Keratinocyte (primary cell): ENCODE results near the gene HEPACAM. TPM values are rescaled to one million over a fixed set of nuclear protein-coding genes. Genes with fewer than 3 reads are reported as not detected.

Source experiments
- DNase-seq: peaks from one replicate; pipeline ENCODE4 v3.0.0-alpha.2; 2011; ENCODE audit warnings: low read depth, missing footprints, low spot score
- FAIRE-seq: peaks from 2 replicates; lab custom pipeline; 2011; peaks lifted over from hg19 to GRCh38; lab: Jason Lieb, UNC
- H2AFZ ChIP-seq: 2 replicates; pipeline ENCODE4 v1.6.0; 2012; ENCODE audit warnings: low read length, control low read depth, inconsistent platforms; ENCODE audit not compliant: control insufficient read depth
- H3K27ac ChIP-seq: 2 replicates; pipeline ENCODE4 v1.5.1; 2011; ENCODE audit warnings: low read length; ENCODE audit not compliant: control insufficient read depth, insufficient read depth
- H3K27me3 ChIP-seq: 3 replicates; pipeline ENCODE4 v1.6.0; 2011; ENCODE audit warnings: low read length; ENCODE audit not compliant: control insufficient read depth, insufficient read depth; ENCODE audit errors: extremely low read depth
- H3K36me3 ChIP-seq, 2 experiments: 2 replicates in 1 of 2; 3 replicates in 1 of 2; pipeline ENCODE4 v1.5.1; 2011; ENCODE audit warnings: low read length in 2 of 2, mild to moderate bottlenecking in 1 of 2; ENCODE audit not compliant: control insufficient read depth in 2 of 2, insufficient read depth in 2 of 2; ENCODE audit errors: extremely low read depth in 1 of 2
- H3K4me1 ChIP-seq: 3 replicates; pipeline ENCODE4 v1.5.1; 2011; ENCODE audit warnings: low read length; ENCODE audit not compliant: control insufficient read depth, insufficient read depth; ENCODE audit errors: extremely low read depth
- H3K4me2 ChIP-seq: 3 replicates; pipeline ENCODE4 v1.6.0; 2011; ENCODE audit warnings: low read depth, low read length; ENCODE audit not compliant: control insufficient read depth, insufficient read depth; ENCODE audit errors: extremely low read depth
- H3K4me3 ChIP-seq, 3 experiments: fragments of 200-600 bp in 1 of 3; sonication (generic) in 1 of 3; 2 replicates in 2 of 3; 3 replicates in 1 of 3; pipeline ENCODE4 v1.5.1; 2011 to 2016; ENCODE audit warnings: low read length in 3 of 3, mild to moderate bottlenecking in 3 of 3, control low read depth in 2 of 3, inconsistent platforms in 1 of 3, low read depth in 1 of 3, mixed read lengths in 1 of 3, mixed run types in 1 of 3, moderate library complexity in 1 of 3; ENCODE audit not compliant: control insufficient read depth in 2 of 3, insufficient read depth in 2 of 3; ENCODE audit errors: extremely low read depth in 1 of 3
- H3K79me2 ChIP-seq: 2 replicates; pipeline ENCODE4 v1.6.0; 2012; ENCODE audit warnings: low read length; ENCODE audit not compliant: control insufficient read depth, insufficient read depth
- H3K9ac ChIP-seq: 3 replicates; pipeline ENCODE4 v1.6.0; 2011; ENCODE audit warnings: low read length; ENCODE audit not compliant: control insufficient read depth, insufficient read depth; ENCODE audit errors: extremely low read depth
- H3K9me1 ChIP-seq: 3 replicates; pipeline ENCODE4 v1.6.0; 2011; ENCODE audit warnings: low read length; ENCODE audit not compliant: control insufficient read depth, insufficient read depth; ENCODE audit errors: extremely low read depth
- H3K9me3 ChIP-seq: 2 replicates; pipeline ENCODE4 v1.5.1; 2012; ENCODE audit warnings: low read depth, low read length; ENCODE audit not compliant: control insufficient read depth
- H4K20me1 ChIP-seq: 3 replicates; pipeline ENCODE4 v1.6.0; 2011; ENCODE audit warnings: low read length; ENCODE audit not compliant: control insufficient read depth, insufficient read depth; ENCODE audit errors: extremely low read depth
- CTCF ChIP-seq, 3 experiments: IDR thresholded peaks in 1 of 3; conservative IDR thresholded peaks in 1 of 3; optimal IDR thresholded peaks in 1 of 3; 2 replicates in 2 of 3; 3 replicates in 1 of 3; pipeline versions ENCODE3 to v1.5.1; 2011; ENCODE audit warnings: low read length in 3 of 3, mild to moderate bottlenecking in 3 of 3, moderate library complexity in 2 of 3, control low read depth in 1 of 3, inconsistent platforms in 1 of 3; ENCODE audit not compliant: insufficient read depth in 2 of 3; ENCODE audit errors: extremely low read depth in 1 of 3
- EZH2 ChIP-seq: IDR thresholded peaks from one replicate; pipeline ENCODE4 v1.6.1; 2012; ENCODE audit warnings: inconsistent platforms, mild to moderate bottlenecking, low read length, moderate library complexity
- dilution Hi-C: fragments of 300-500 bp; cut with MboI; formaldehyde crosslinking; loops from one replicate; pipeline ENCODE4 v1.7.0; 2020; ENCODE audit warnings: low sequenced_read_pairs; ENCODE audit not compliant: extremely low pct_ligation_motif_present
- polyA plus RNA-seq, 5 experiments: library from polyadenylated mRNA; depleted of rRNA in 3 of 5; stranded (reverse) in 3 of 5; stranded (forward) in 1 of 5; unstranded in 1 of 5; fragments of >200 nt; gene quantifications; 1 replicate in 1 of 5; 2 replicates in 3 of 5; 3 replicates in 1 of 5; pipeline versions ENCODE4 v1.2.1 to v1.2.3, GENCODE V29; 2011 to 2012; ENCODE audit warnings: missing spikeins in 2 of 5, low read depth in 1 of 5, low replicate concordance in 1 of 5

Gene HEPACAM
- polyA plus RNA-seq, 1 donor (not counting 4 experiments of a cell fraction or from before 2014, with no cell fraction given) = not detected

- no peaks in the 10 kb centered on the region for H3K79me2 ChIP-seq
- H3K36me3 ChIP-seq = no peaks in the 10 kb centered on the region
- dilution Hi-C loops = no loop called here
- no peak overlapping the region for H2AFZ ChIP-seq
- FAIRE-seq (no peak), DNase-seq (no peak)
- H3K4me2 ChIP-seq = no peak overlapping the region
- peaks cover 52% of the 10 kb centered on the region for H3K4me1 ChIP-seq
- TF ChIP-seq EZH2 (no peak), CTCF (optimal IDR thresholded peaks at IDR 0.05 in 1 of 3, IDR thresholded peaks at IDR 0.05 in 1 of 3, conservative IDR thresholded peaks at IDR 0.05 in 1 of 3; ENCODE audit: extremely low read depth in 1 of 3, insufficient read depth in 2 of 3, low read length in 3 of 3) (no peak)
- no peaks in the 10 kb centered on the region for H3K27me3 ChIP-seq
- no peaks in the 10 kb centered on the region for H3K9me3 ChIP-seq
- H3K27ac ChIP-seq = no peak overlapping the region
- no peak overlapping the region for H3K9ac ChIP-seq
- H3K4me3 ChIP-seq = no peak overlapping the region
- H3K9me1 ChIP-seq = no peaks in the 10 kb centered on the region
- H4K20me1 ChIP-seq = no peaks in the 10 kb centered on the region
These were observed 40.3 kb downstream of the HEPACAM start for GRCh38 chr11:124895471-124895971.

GRCh38 chr11:124894606-124895430 is 41.0 kb downstream of the HEPACAM start:
- no peak overlapping the region for H2AFZ ChIP-seq

More at GRCh38 chr11:124894606-124895430, 41.0 kb downstream of the HEPACAM start:
- no peaks in the 10 kb centered on the region for H3K79me2 ChIP-seq
- H3K9ac ChIP-seq = no peak overlapping the region
- no peaks in the 10 kb centered on the region for H4K20me1 ChIP-seq
- FAIRE-seq (no peak), DNase-seq (no peak)
- H3K9me3 ChIP-seq = no peaks in the 10 kb centered on the region
- no peak overlapping the region for H3K27ac ChIP-seq
- dilution Hi-C loops = no loop called here
- peaks cover 45% of the 10 kb centered on the region for H3K4me1 ChIP-seq
- H3K27me3 ChIP-seq = no peaks in the 10 kb centered on the region
- no peaks in the 10 kb centered on the region for H3K9me1 ChIP-seq
- H3K36me3 ChIP-seq = no peaks in the 10 kb centered on the region
- H3K4me3 ChIP-seq = no peak overlapping the region
- TF ChIP-seq CTCF (optimal IDR thresholded peaks at IDR 0.05 in 1 of 3, IDR thresholded peaks at IDR 0.05 in 1 of 3, conservative IDR thresholded peaks at IDR 0.05 in 1 of 3; ENCODE audit: extremely low read depth in 1 of 3, insufficient read depth in 2 of 3, low read length in 3 of 3) = no peak
- no peak for TF ChIP-seq EZH2
- no peak overlapping the region for H3K4me2 ChIP-seq
